Heart left ventricle (tissue), 16 donors: Measurements from ENCODE around the gene TSPAN12. TPM values are rescaled to one million over a fixed set of nuclear protein-coding genes. Genes with fewer than 3 reads are reported as not detected.
A peak's percentile ranks its signal among the peaks of the same experiment; 100 is the strongest.

ENCODE experiments used
- ATAC-seq, 4 donors: fragments of 200-7000 bp; cut with Tn5 transposase; one replicate each; pipeline ENCODE4 v1.9.1; 2020 to 2022; ENCODE audit warnings: moderate library complexity in 4 of 4, mild to moderate bottlenecking in 3 of 4, moderate number of reproducible peaks in 1 of 4
- DNase-seq, 5 donors: peaks; one replicate each; pipeline ENCODE4 v3.0.0-alpha.2; 2020
- H3K27ac ChIP-seq, 12 donors: fragments of 200-600 bp; sonication (generic) in 4 of 12; one replicate each; pipeline versions ENCODE4 v1.5.0 to v1.8.0; 2016 to 2022; ENCODE audit warnings: mild to moderate bottlenecking in 2 of 12
- H3K27me3 ChIP-seq, 9 donors: fragments of 200-600 bp; sonication (generic) in 2 of 9; one replicate each; pipeline versions ENCODE4 v1.5.1 to v1.8.0; 2016 to 2022; ENCODE audit warnings: mild to moderate bottlenecking in 3 of 9
- H3K36me3 ChIP-seq, 9 donors: fragments of 200-600 bp; sonication (generic) in 2 of 9; one replicate each; pipeline versions ENCODE4 v1.5.0 to v1.8.0; 2018 to 2022; ENCODE audit warnings: mild to moderate bottlenecking in 2 of 9
- H3K4me1 ChIP-seq, 12 donors: fragments of 200-600 bp; sonication (generic) in 4 of 12; one replicate each; pipeline versions ENCODE4 v1.5.0 to v1.8.0; 2016 to 2022; ENCODE audit warnings: mild to moderate bottlenecking in 3 of 12
- H3K4me3 ChIP-seq, 12 donors: fragments of 200-600 bp; sonication (generic) in 4 of 12; one replicate each; pipeline versions ENCODE4 v1.5.0 to v1.8.0; 2017 to 2022; ENCODE audit warnings: mild to moderate bottlenecking in 9 of 12, moderate library complexity in 4 of 12
- H3K9me3 ChIP-seq, 12 donors: fragments of 200-600 bp; sonication (generic) in 4 of 12; one replicate each; pipeline versions ENCODE4 v1.5.0 to v1.8.0; 2016 to 2022; ENCODE audit warnings: mild to moderate bottlenecking in 1 of 12
- CTCF ChIP-seq, 12 donors: fragments of 200-600 bp; sonication (generic) in 4 of 12; IDR thresholded peaks; one replicate each; pipeline versions ENCODE4 v1.5.0 to v1.8.0; 2018 to 2022; ENCODE audit warnings: antibody characterized with exemption in 12 of 12, mild to moderate bottlenecking in 5 of 12
- POLR2A ChIP-seq, 2 donors: fragments of 450-650 bp; IDR thresholded peaks; one replicate each; pipeline ENCODE4 v1.6.1; 2017; ENCODE audit warnings: antibody characterized with exemption in 2 of 2, mild to moderate bottlenecking in 2 of 2, moderate library complexity in 2 of 2
- WGBS, 4 donors: extraction: QIAGEN DNeasy Blood & Tissue Kit in 2 of 4; methylation state at CpG; one replicate each; pipeline versions ENCODE4 v1.1.5 to v1.1.7; 2013 to 2018; 5-methylcytosine and 5-hydroxymethylcytosine counted together
- intact Hi-C, 10 donors: fragments of 100-400 bp; cut with DNase I; formaldehyde crosslinking; loops; one replicate each; pipeline versions ENCODE4 v1.11.1 to v1.14.2; 2022
- polyA plus RNA-seq, 2 donors: library from polyadenylated mRNA; stranded (reverse); fragments of 200-250 nt; gene quantifications; one replicate each; pipeline ENCODE4 v1.2.3, GENCODE V29; 2013
- total RNA-seq, 9 donors: library from RNA; depleted of rRNA in 2 of 9; stranded (reverse); fragments of >200 nt in 2 of 9; fragmentation: NEBNext Ultra II Directional in 3 of 9; extraction: Animal tissue kit (Norgen Biotek cat#: 25700) in 3 of 9; gene quantifications; one replicate each; pipeline versions ENCODE4 v1.1.0 to v1.2.4, GENCODE V29; 2016 to 2023
- donor health status: ischemic (EF 13 %, LVEDD 7.1; RV severe dilation, severe dysfunction).
- donor health status: healthy with polysubstance abuse.
- donor health status: DM: no; HTN: yes; CAD: no.
- donor health status: DM: no; HTN: no; CAD: no.
- donor health status: ischemic (EF 25% LVEDD 6.9; RV normal size, moderate dysfunction).
- donor health status: ischemic (EF 25% LVEDD 5.7; RV mildly dilated, moderate dysfunction).
- donor health status: healthy.
- donor health status: DM: yes; HTN: yes; CAD: no.
- donor health status: ischemic (EF 35%, LVEDD 5.7; RV mildly dilated, moderate dysfunction).
- donor health status: nonischemic (EF 11% LVEDD 7.7; RV severe dilation, severe dysfunction).
- donor health status: DM: yes; HTN: yes; CAD: no.
- donor health status: PGD.
- donor health status: ischemic (EF 29% LVEDD 5.4; RV normal size, mild dysfunction).
- donor health status: nonischemic (EF 23%, LVEDD 6.1; RV moderate dilation, normal function).

The TSPAN12 gene
- total and polyA plus RNA-seq, 11 donors: 24.2 to 85.0 (median 54.7) TPM

DNA sequence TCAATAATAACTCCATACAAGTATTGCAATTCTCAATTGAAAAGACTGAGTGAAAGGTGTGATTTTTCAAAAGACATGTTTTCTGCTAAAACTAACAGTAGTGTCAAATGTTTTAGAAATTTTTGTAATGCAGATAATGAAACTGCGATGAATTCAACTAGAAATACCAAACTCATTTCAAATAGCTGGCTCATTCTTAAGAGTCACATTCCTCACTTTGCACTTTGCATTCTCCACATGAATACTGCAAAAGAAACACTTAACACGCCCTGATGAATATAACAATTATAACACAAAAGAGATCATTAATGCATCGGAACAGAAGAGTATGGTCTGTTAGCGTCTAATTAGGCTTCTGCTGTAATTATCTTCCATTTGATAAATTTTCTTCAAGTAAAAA is 15.5 kb upstream of the TSPAN12 start:
- DNase-seq (no peak), ATAC-seq (no peak)
- intact Hi-C loops: no loop called here
- Histone ChIP-seq H3K27ac (no peak overlapping the region), H3K27me3 (no peaks in the 10 kb centered on the region), H3K9me3 (no peaks in the 10 kb centered on the region), H3K4me1 (no peaks in the 10 kb centered on the region), H3K36me3 (no peaks in the 10 kb centered on the region), H3K4me3 (no peak overlapping the region)
- TF ChIP-seq CTCF (IDR thresholded peaks at IDR 0.05): no peak
- no peak for TF ChIP-seq POLR2A (IDR thresholded peaks at IDR 0.05)
- 75 to 85% (median 80%) methylated on average over 4 of the region's 4 CpGs for WGBS, 4 donors

- Histone ChIP-seq H3K36me3 (no peaks in the 10 kb centered on the region), H3K4me3 (no peak overlapping the region), H3K9me3 (no peaks in the 10 kb centered on the region), H3K27ac (no peak overlapping the region), H3K4me1 (peaks cover 0 to 17% (median 4%) of the 10 kb centered on the region in 12 donors), H3K27me3 (no peaks in the 10 kb centered on the region)
- TF ChIP-seq POLR2A (IDR thresholded peaks at IDR 0.05): no peak
- TF ChIP-seq CTCF (IDR thresholded peaks at IDR 0.05): no peak
- 69 to 79% (median 77%) methylated on average over 2 of the region's 2 CpGs for WGBS, 4 donors
- intact Hi-C loops: loop anchor here in 1 of 10 donors (5.0 kb wide), 1 partner anchor 78 kb away; no protein-coding TSS in a partner anchor
- ATAC-seq (no peak), DNase-seq (no peak)
Observed at GRCh38 chr7:120869700-120870099, 11.8 kb upstream of the TSPAN12 start.

DNA sequence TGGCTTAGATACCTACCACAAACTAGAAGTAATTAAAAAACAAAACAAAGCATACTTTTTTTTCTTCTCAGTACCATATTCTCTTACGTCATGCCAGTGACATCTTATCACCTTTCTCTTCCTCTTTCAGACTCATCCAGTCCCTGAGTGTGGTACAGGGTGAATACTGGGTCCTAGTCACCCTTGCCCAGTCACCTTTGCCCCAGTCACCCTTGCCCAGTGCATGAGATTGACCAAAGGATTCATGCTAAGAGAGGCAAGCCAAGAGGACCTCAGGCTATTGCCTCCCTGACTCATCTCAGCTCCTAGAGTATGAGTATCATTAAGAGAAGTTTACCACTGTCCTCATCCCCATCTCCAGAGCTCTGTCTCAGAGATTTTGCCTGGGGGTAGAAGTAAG is 10.0 kb upstream of the TSPAN12 start:
- intact Hi-C loops: loop anchor here in 1 of 10 donors (5.0 kb wide), 1 partner anchor 79 kb away; no protein-coding TSS in a partner anchor
- TF ChIP-seq POLR2A (IDR thresholded peaks at IDR 0.05) (no peak), CTCF (IDR thresholded peaks at IDR 0.05) (no peak)

DNA sequence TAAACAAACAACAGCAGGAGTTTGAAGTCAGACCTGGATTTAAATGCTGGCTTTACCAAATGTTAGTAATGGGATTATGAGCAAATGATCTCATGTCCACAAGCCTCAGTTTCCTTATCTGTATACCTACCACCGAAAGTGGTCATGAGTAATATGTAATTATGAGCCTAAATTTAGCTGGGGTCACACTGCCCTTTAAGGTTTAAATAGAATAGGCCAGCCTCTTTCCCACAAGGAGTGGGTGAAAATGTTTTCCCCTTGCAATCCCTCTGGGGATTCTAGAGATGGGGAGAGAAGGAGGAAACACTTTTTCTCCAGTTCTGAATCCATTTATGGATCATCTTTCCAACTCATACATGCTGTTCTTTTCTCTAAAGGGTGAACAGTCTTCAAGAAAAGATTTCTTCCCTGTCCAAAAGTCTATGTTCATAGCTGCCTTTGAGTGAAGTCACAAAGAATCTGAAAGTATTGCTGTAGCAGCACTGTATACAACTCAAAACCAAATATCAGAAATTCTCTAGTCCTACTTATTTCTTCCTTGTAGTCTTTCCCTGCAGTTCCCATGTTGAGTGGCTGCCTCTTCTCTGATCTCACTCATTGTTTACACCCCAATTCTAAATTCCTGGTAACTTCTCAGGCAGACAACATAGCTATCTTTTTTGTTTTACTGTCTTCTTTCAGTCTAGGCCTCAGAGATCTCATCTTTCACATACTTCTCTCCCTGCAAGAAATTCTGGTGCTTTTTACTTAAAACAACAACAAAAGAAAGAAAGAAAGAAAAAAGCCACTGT is 7.4 kb upstream of the TSPAN12 start:
- ATAC-seq (peak in 3 of 4 donors; percentile 42 to 55 (median 50)), DNase-seq (no peak)
- Histone ChIP-seq H3K27me3 (no peaks in the 10 kb centered on the region), H3K9me3 (no peaks in the 10 kb centered on the region), H3K27ac (peak overlapping the region in 3 of 12 donors; percentile 14 to 36 (median 33)), H3K4me1 (peaks cover 0 to 23% (median 5%) of the 10 kb centered on the region in 12 donors), H3K36me3 (no peaks in the 10 kb centered on the region), H3K4me3 (no peak overlapping the region)
- 24 to 40% (median 30%) methylated on average over 1 of the region's 1 CpG for WGBS, 4 donors
- no peak for TF ChIP-seq POLR2A (IDR thresholded peaks at IDR 0.05)
- no peak for TF ChIP-seq CTCF (IDR thresholded peaks at IDR 0.05)
- intact Hi-C loops: loop anchor here in 1 of 10 donors (5.0 kb wide), 1 partner anchor 82 kb away; no protein-coding TSS in a partner anchor

More for the DNA sequence above, 10.0 kb upstream of the TSPAN12 start:
- ATAC-seq: no peak
- 81 to 92% (median 86%) methylated on average over 1 of the region's 1 CpG for WGBS, 4 donors
- H3K4me1 ChIP-seq: peaks cover 0 to 23% (median 5%) of the 10 kb centered on the region in 12 donors
- H3K36me3 ChIP-seq: no peaks in the 10 kb centered on the region
- no peak overlapping the region for H3K4me3 ChIP-seq
- H3K27me3 ChIP-seq: no peaks in the 10 kb centered on the region
- no peak for DNase-seq
- no peaks in the 10 kb centered on the region for H3K9me3 ChIP-seq
- H3K27ac ChIP-seq: no peak overlapping the region
